A549 (cell line): ENCODE data around the gene ARHGAP4. TPM values are rescaled to one million over a fixed set of nuclear protein-coding genes. Genes with fewer than 3 reads are reported as not detected.

Source experiments
- ATAC-seq, 2 experiments: fragments of 200-7000 bp in 1 of 2; fragments of >200 bp in 1 of 2; cut with Nextera tagmentation in 1 of 2; cut with Tn5 transposase in 1 of 2; 3 replicates each; pipeline versions ENCODE4 v1.8.0 to v1.9.1; 2018 to 2020; ENCODE audit warnings: mild to moderate bottlenecking in 1 of 2, moderate library complexity in 1 of 2
- CTCF ChIA-PET: fragments of 300-600 bp; sonication (Branson Sonifier 250); formaldehyde crosslinking; extraction: SDS; loops from one replicate; lab custom pipeline; 2021; ENCODE audit warnings: antibody characterized with exemption, inconsistent platforms; lab: Yijun Ruan, JAX
- POLR2A ChIA-PET: fragments of 350-600 bp; formaldehyde crosslinking; extraction: SDS; loops from one replicate; lab custom pipeline; 2021; ENCODE audit warnings: antibody characterized with exemption, inconsistent platforms; lab: Yijun Ruan, JAX
- DNase-seq, 2 experiments: peaks; one replicate each; pipeline versions ENCODE4 v3.0.0 to v3.0.0-alpha.2; 2011 to 2016; ENCODE audit warnings: low read depth in 1 of 2, low spot score in 1 of 2
- FAIRE-seq: peaks from 2 replicates; lab custom pipeline; 2011; peaks lifted over from hg19 to GRCh38; lab: Jason Lieb, UNC
- H3K27ac ChIP-seq, 2 experiments: fragments of >200 bp; sonication (Bioruptor Twin); formaldehyde crosslinking; 3 replicates each; pipeline ENCODE4 v1.5.1; 2016 to 2017
- H3K4me1 ChIP-seq: fragments of >200 bp; sonication (Bioruptor Twin); formaldehyde crosslinking; 3 replicates; pipeline ENCODE4 v1.6.1; 2016
- H3K4me2 ChIP-seq: fragments of >200 bp; sonication (Bioruptor Twin); formaldehyde crosslinking; 3 replicates; pipeline ENCODE4 v1.6.1; 2016
- H3K4me3 ChIP-seq: fragments of >200 bp; sonication (Bioruptor Twin); formaldehyde crosslinking; 3 replicates; pipeline ENCODE4 v1.5.1; 2016
- H3K9me3 ChIP-seq: fragments of >200 bp; sonication (Bioruptor Twin); formaldehyde crosslinking; 3 replicates; pipeline ENCODE4 v1.6.1; 2016
- BHLHE40 ChIP-seq: IDR thresholded peaks from 2 replicates; pipeline ENCODE4 v1.6.1; 2012; ENCODE audit warnings: low read depth, low read length, inconsistent platforms
- CEBPB ChIP-seq, 2 experiments: fragments of >200 bp in 1 of 2; sonication (Bioruptor Twin) in 1 of 2; formaldehyde crosslinking in 1 of 2; IDR thresholded peaks; 2 replicates each; pipeline ENCODE4 v1.6.1; 2012 to 2016
- CHD2 ChIP-seq: fragments of 150-350 bp; IDR thresholded peaks from 2 replicates; pipeline ENCODE4 v1.6.1; 2014; ENCODE audit warnings: low read length; ENCODE audit not compliant: partially characterized antibody
- ESRRA ChIP-seq: fragments of 150-350 bp; IDR thresholded peaks from 2 replicates; pipeline ENCODE4 v1.6.1; 2014; ENCODE audit warnings: mild to moderate bottlenecking, low read length, borderline replicate concordance
- FOXS1 ChIP-seq: fragments of 250-450 bp; sonication (Bioruptor Pico); IDR thresholded peaks from 2 replicates; pipeline ENCODE4 v1.5.0; 2020; ENCODE audit warnings: mild to moderate bottlenecking, moderate library complexity
- GATA3 ChIP-seq: IDR thresholded peaks from 2 replicates; pipeline ENCODE4 v1.6.1; 2012; ENCODE audit warnings: borderline replicate concordance
- HEYL ChIP-seq: fragments of 250-450 bp; sonication (Bioruptor Pico); IDR thresholded peaks from 2 replicates; pipeline ENCODE4 v1.8.0; 2021; ENCODE audit warnings: mild to moderate bottlenecking, moderate library complexity
- HOXA7 ChIP-seq: fragments of 250-450 bp; sonication (Bioruptor Pico); IDR thresholded peaks from 2 replicates; pipeline ENCODE4 v1.5.0; 2020; ENCODE audit warnings: mild to moderate bottlenecking, moderate library complexity
- HOXB5 ChIP-seq: fragments of 250-450 bp; sonication (Bioruptor Pico); IDR thresholded peaks from 2 replicates; pipeline ENCODE4 v1.5.0; 2020; ENCODE audit warnings: mild to moderate bottlenecking, moderate library complexity
- MAZ ChIP-seq: fragments of 150-350 bp; IDR thresholded peaks from 2 replicates; pipeline ENCODE4 v1.6.1; 2014; ENCODE audit warnings: antibody characterized with exemption, low read depth, low read length, borderline replicate concordance
- PBX3 ChIP-seq: IDR thresholded peaks from 2 replicates; pipeline ENCODE4 v1.6.1; 2012
- POLR2AphosphoS2 ChIP-seq: conservative IDR thresholded peaks from 2 replicates; pipeline ENCODE4 v1.6.1; 2012; ENCODE audit warnings: low read length, improper control_type of control experiment, inconsistent platforms
- RAD21 ChIP-seq, 2 experiments: fragments of >200 bp in 1 of 2; sonication (Bioruptor Twin) in 1 of 2; formaldehyde crosslinking in 1 of 2; IDR thresholded peaks in 1 of 2; conservative IDR thresholded peaks in 1 of 2; 2 replicates in 1 of 2; 3 replicates in 1 of 2; pipeline ENCODE4 v1.6.1; 2012 to 2018; ENCODE audit warnings: inconsistent platforms in 1 of 2
- REST ChIP-seq: fragments of 200-600 bp; sonication (generic); IDR thresholded peaks from 2 replicates; pipeline ENCODE4 v1.6.1; 2016; ENCODE audit warnings: antibody characterized with exemption, mild to moderate bottlenecking, moderate library complexity
- RNF2 ChIP-seq: fragments of 200-600 bp; sonication (generic); IDR thresholded peaks from 2 replicates; pipeline ENCODE4 v1.6.1; 2016; ENCODE audit warnings: low read depth, mild to moderate bottlenecking, antibody characterized with exemption, moderate library complexity, borderline replicate concordance
- SREBF2 ChIP-seq: fragments of 450-650 bp; IDR thresholded peaks from 2 replicates; pipeline ENCODE4 v1.6.1; 2014; ENCODE audit warnings: mild to moderate bottlenecking, moderate library complexity
- TP53 ChIP-seq: fragments of 250-450 bp; sonication (Bioruptor Pico); IDR thresholded peaks from 2 replicates; pipeline ENCODE4 v1.5.0; 2021; ENCODE audit warnings: mild to moderate bottlenecking, moderate library complexity
- USF2 ChIP-seq: fragments of 450-650 bp; IDR thresholded peaks from 2 replicates; pipeline ENCODE4 v1.6.1; 2014; ENCODE audit warnings: antibody characterized with exemption
- ZNF302 ChIP-seq: fragments of 250-450 bp; sonication (Bioruptor Pico); IDR thresholded peaks from 2 replicates; pipeline ENCODE4 v1.9.0; 2021; ENCODE audit warnings: inconsistent platforms, mild to moderate bottlenecking, moderate library complexity
- ZSCAN20 ChIP-seq: fragments of 250-450 bp; sonication (Bioruptor Pico); IDR thresholded peaks from 2 replicates; pipeline ENCODE4 v1.8.0; 2022; ENCODE audit warnings: mild to moderate bottlenecking, moderate library complexity
- WGBS: methylation state at CpG from one replicate; pipeline ENCODE4 v1.1.6; 2017; ENCODE audit errors: missing lambda C conversion rate; 5-methylcytosine and 5-hydroxymethylcytosine counted together
- polyA plus RNA-seq, 4 experiments: library from polyadenylated mRNA; depleted of rRNA in 3 of 4; stranded (reverse); fragments of >200 nt; fragmentation: RNase III in 1 of 4; extraction: RNeasy Plus Mini Kit Qiagen cat#74134 plus additional on column Dnase treatment in 1 of 4; gene quantifications; 2 replicates in 3 of 4; 3 replicates in 1 of 4; pipeline ENCODE4 v1.2.3, GENCODE V29; 2011 to 2017

ARHGAP4 gene
- polyA plus RNA-seq, 2 of the 4 experiments (the other 2 are of a cell fraction), result 0.78 to 0.98 TPM

GRCh38 chrX:153874366-153875125 lies 51.5 kb downstream of the ARHGAP4 start (continued):
- no peak for TF ChIP-seq REST
- TF ChIP-seq MAZ, result no peak
- TF ChIP-seq HOXB5 (CRISPR knock-in tag), result no peak
- no peak for TF ChIP-seq USF2
- no peak for TF ChIP-seq RNF2
- no peak for TF ChIP-seq SREBF2
- no peak for TF ChIP-seq PBX3

- no peak overlapping the region for H3K27ac ChIP-seq
- no peak overlapping the region for H3K4me3 ChIP-seq
- TF ChIP-seq POLR2AphosphoS2, result no peak
- TF ChIP-seq CEBPB (IDR thresholded peaks at IDR 0.05), result no peak
- TF ChIP-seq ZNF302 (CRISPR knock-in tag), result no peak
- no peak for TF ChIP-seq BHLHE40
- TF ChIP-seq GATA3, result no peak
- TF ChIP-seq FOXS1 (CRISPR knock-in tag), result no peak
- no peak for TF ChIP-seq CHD2
- no peak for TF ChIP-seq HOXA7 (CRISPR knock-in tag)
- no peak for TF ChIP-seq HEYL (CRISPR knock-in tag)
- no peak for TF ChIP-seq ESRRA
- no peak for TF ChIP-seq ZSCAN20 (CRISPR knock-in tag)
- TF ChIP-seq SREBF2, result no peak
- TF ChIP-seq RNF2, result no peak
- TF ChIP-seq RAD21 (conservative IDR thresholded peaks at IDR 0.05 in 1 of 2, IDR thresholded peaks at IDR 0.05 in 1 of 2), result no peak
- TF ChIP-seq MAZ, result no peak
- no peak for TF ChIP-seq TP53
- ATAC-seq (no peak), DNase-seq (no peak), FAIRE-seq (no peak)
- ChIA-PET POLR2A (no interaction called here), CTCF (interaction anchor here (1.3 kb wide), 1 partner anchor 10 kb away, joined by 3 read pairs; no protein-coding TSS in a partner anchor)
- no peak overlapping the region for H3K4me2 ChIP-seq
- no peaks in the 10 kb centered on the region for H3K9me3 ChIP-seq
- H3K4me1 ChIP-seq, result no peaks in the 10 kb centered on the region
- WGBS, result 12% methylated on average over 3 of the region's 3 CpGs
Measured at GRCh38 chrX:153874085-153874365, 52.0 kb downstream of the ARHGAP4 start.
